ENCODE results near the gene NTNG1.
A peak's percentile ranks its signal among the peaks of the same experiment; 100 is the strongest.
"Not testable (repeated sequence)": the region's sequence is repeated elsewhere in the genome, so short reads cannot be mapped to it uniquely, and the experiment has no call there.

The NTNG1 gene

GRCh38 chr1:107147843-107148242 lies 7.0 kb downstream of the NTNG1 start:
- no peak for DNase-seq

DNA sequence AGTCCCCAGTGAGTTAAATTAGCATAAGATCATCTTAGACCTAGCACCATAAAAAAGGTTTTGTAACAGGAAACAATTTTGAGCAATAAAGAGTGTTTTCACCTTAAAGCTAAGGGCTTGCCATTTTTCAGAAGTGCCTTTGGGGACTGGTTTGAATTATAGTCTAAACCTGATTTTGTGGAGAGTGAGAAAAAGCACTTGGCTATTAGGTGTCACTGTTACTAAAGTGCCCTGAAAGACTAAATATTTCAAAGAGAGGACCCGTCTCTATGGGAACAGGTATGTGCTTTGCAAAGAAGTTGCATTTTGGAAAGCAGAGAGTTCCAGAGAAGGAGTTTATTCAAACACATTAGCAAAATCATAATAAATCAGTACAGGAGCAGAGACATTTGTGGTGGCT lies 9.1 kb downstream of the NTNG1 start:
- DNase-seq: no peak

DNA sequence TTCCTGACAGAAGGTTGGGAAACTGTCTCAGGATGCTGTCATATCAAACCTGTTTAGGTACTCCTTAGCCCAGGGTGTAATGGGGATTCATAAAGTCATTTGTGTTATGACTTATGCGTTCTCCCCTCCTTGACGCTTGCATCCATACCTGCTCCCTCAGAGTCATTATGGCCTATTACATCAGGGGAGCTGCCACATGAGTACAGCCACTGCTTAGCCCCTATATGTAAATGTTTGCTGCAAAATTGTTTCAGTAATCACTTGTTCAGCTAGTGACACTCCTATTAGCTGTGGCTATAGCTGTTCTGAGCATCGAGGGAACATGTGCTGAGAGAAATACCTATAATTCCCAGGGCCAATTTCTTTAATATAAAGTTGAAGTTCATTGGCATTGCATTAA lies 10.5 kb downstream of the NTNG1 start:
- DNase-seq: no peak

DNA sequence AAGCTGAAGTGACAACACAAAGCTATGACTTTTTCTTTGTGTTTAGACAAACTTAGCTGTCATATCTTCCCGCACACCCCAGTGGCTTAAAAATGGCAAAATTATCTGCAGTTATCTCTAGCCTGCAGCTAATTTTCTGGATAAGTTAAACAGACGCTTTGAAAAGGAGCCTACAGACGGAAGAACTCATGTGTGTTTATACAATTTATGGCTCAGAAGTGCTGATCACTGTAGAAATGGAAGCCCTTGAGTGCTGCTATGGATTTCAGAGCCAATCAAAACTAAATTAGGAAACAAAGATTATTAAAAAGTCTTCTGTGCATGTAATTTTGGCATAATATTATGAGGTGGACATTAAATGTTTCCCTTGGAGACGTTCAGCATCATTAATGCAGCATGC lies 11.6 kb downstream of the NTNG1 start:
- DNase-seq: no peak

GRCh38 chr1:107153014-107153413 lies 12.2 kb downstream of the NTNG1 start:
- DNase-seq: no peak

DNA sequence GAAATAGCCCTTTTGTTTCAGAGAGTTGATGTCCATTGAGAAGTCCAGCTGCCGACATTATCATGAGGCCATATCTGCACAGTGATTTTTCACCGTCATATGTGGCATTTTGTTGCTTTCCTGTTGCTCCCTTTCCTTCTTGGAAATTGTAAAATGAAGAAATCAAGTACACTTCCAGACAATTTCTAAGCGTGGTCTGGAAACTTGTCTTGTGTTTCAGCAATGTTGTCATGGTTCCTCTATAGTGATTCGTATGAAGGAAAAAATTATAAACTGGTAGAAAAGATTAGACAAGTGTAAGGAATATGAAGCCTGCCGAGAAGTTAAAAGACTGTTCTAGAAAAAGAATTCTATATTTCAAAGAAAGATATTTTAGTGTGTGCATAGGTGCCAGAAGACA lies 17.7 kb downstream of the NTNG1 start:
- no peak for DNase-seq

DNA sequence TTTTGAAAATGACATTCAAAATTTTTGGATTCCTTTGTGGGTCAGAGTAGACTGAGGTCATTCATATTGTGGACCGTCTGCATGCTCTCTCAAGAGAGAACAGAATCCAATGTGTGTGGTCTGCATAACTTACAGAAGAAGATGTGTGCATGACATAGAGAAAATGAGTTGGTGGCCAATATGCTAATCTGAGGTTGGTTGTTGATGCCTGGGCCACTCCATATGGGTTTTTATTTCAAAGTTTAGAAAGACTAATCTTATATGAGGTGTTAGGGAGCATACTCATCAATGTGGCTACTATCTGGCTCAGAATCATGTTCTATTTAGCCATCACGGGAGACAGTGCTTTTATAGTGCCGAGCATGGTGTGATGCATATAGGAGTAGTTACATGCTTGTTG lies 18.2 kb downstream of the NTNG1 start:
- no peak for DNase-seq

- no peak for DNase-seq
Measured at GRCh38 chr1:107162745-107163144, 21.9 kb downstream of the NTNG1 start.

DNA sequence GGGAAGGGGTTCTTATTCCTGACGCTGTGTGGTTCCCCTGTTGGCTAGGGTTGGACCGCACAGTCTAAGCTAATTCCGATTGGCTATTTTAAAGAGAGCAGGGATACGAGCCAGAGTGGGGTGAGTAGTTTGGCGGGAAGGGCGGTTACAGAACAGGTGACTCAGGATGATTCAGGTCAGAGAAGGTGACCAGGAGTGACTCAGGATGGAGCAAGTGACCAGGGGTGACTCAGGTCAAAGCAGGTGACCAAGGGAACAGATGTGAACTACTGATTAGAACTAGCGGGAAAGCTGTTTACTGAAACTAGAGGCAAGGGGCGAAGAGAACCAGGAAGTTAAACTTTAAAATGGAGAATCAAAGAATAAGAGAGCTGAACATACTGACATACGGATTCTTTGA lies 24.1 kb downstream of the NTNG1 start:
- not testable (repeated sequence) for DNase-seq

GRCh38 chr1:107169615-107170014 lies 28.8 kb downstream of the NTNG1 start:
- DNase-seq: no peak

GRCh38 chr1:107171333-107171732 lies 30.5 kb downstream of the NTNG1 start:
- no peak for DNase-seq

DNA sequence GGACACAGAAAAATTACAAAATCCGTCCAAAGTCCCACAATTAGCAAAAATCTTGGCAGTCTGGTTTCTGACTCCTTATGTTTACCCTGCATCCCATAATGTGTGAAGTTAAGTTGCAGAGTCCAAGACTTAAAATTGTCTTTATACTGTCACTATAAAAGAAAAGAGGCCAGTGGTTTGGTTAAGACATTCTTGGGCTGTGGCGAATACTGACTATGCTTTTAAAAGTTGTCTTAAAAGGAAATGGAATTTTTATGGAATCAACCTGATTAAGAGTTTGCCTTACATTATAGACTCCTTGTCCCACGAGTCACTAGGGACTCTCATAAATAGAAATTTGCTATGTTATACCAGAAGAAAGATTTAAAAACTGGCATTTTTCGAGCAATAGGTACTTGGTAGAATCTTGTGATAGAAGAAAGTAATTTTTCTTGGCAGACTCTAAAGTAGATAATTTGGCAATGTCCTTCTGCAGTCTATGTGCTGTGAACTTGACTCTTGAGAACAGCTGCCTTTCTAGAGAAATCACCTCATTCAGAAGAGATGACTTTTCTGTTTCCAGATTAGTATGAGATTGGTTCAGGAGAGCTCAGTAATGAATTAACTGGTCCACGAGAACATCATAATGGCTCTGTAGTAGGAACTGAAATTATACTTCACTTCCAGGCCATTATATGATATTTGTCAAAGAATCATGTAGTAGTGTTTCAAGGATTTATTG lies 31.8 kb downstream of the NTNG1 start:
- no peak for DNase-seq

GRCh38 chr1:107175102-107175909 lies 34.5 kb downstream of the NTNG1 start:
- no peak for DNase-seq

- no peak for DNase-seq
Measured at GRCh38 chr1:107181253-107181969, 40.6 kb downstream of the NTNG1 start.

DNA sequence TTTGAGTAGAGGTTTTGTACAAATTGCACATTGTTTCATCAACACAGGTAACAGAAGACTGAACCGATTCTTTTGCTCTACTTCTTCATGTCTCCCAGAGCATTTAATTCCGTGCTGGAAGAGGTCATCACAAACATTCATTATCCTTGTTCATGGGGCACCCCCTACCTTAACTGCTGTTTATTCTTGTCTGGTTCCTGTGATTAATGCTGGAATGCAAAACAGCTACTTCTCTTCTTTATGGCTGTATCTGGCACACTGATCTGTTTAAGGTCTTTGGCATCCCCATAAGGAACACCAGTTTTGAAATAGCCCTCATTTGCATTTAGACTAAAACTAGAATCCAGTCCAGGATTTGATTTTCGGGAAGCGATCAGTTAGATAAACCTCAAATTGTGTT lies 42.2 kb downstream of the NTNG1 start:
- no peak for DNase-seq

- DNase-seq: no peak
Measured at GRCh38 chr1:107184888-107185287, 44.0 kb downstream of the NTNG1 start.

- no peak for DNase-seq
Measured at GRCh38 chr1:107187399-107187798, 46.6 kb downstream of the NTNG1 start.

GRCh38 chr1:107188160-107188559 lies 47.3 kb downstream of the NTNG1 start:
- no peak for DNase-seq

DNA sequence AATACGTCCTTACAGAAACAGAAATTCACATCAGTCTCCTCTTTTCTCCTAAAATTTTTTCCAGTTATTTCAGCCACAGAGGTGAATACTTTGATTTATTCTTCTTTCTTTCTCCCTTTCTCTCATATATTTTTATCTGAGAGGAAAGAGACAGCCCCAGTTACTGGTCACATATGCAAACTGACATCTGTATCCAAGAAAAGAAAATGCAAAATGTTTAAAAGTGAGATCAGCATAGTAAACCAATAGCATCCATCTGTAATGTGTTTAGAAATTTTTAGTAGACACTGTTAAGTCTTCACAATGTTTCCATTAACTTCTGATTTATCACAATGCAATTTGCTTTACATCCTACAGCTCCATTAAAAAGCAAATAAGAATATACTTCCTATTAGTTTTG lies 53.5 kb downstream of the NTNG1 start:
- no peak for DNase-seq

GRCh38 chr1:107195476-107195875 lies 54.6 kb downstream of the NTNG1 start:
- no peak for DNase-seq

DNA sequence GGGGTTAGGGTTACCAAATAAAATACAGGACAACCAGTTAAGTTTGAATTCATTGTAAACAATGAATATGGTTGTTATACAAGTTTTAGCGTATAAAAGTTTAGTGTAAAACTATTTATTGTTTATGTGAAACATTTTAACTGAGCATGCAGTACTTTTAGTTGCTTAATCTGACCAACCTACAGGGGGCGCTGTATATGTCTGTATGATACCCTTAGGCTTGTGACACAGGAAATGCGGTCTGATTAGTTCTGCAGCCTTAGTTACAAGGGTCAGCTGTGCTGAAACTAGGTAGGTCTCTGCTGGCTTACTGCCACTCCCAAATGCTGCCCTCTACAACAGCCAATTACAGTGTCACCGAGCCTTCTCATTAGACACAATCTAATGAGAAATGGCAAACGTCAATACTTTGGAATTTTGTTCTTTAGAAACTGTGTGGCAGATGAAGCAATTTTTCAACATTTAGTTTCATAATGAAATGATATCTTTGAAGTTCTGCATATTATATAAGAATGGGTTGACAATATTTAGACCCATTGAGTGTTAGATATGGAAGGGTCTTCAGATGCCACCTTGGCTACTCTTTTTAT lies 56.2 kb downstream of the NTNG1 start:
- DNase-seq: peak; percentile 6 to 36

DNA sequence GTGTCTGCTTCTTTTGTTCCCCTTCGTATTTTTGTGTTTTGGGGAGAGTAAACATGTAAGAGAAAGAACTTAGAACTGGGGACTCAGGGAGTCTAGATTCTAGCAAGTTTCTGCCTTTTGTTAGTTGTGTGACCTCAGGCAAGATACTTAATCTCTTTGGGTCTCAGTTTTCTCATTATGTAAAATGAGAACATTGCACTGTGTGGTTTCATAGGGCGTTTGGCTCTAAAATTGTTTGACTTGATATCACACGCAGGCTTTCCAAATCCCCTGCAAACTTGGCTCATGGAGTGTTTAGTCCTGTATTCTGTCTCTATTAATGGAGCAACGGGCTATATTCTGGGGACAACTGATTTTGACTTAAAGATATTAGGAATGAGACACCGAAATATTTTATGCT lies 57.7 kb downstream of the NTNG1 start:
- DNase-seq: no peak

GRCh38 chr1:107200631-107201030 lies 59.8 kb downstream of the NTNG1 start:
- no peak for DNase-seq
